ENCODE results near the gene XBP1. TPM values are rescaled to one million over a fixed set of nuclear protein-coding genes. Genes with fewer than 3 reads are reported as not detected.
"Not testable (repeated sequence)": the region's sequence is repeated elsewhere in the genome, so short reads cannot be mapped to it uniquely, and the experiment has no call there.

The XBP1 gene
- total RNA-seq, 2 donors from 2014 or later = 55.4 to 62.3 TPM

- H3K4me1 Mint-ChIP-seq = peaks cover 23% of the 10 kb centered on the region
- peaks cover 85% of the 10 kb centered on the region for H3K36me3 Mint-ChIP-seq (ENCODE audit: low read depth)
- no peak overlapping the region for H3K27ac Mint-ChIP-seq
- no peak overlapping the region for H3K4me3 Mint-ChIP-seq
- no peak for ATAC-seq (replicated peaks)
- H3K27me3 Mint-ChIP-seq = no peaks in the 10 kb centered on the region
- no peaks in the 10 kb centered on the region for H3K9me3 Mint-ChIP-seq
These were observed 9.2 kb downstream of the XBP1 start for GRCh38 chr22:28791124-28791523.

DNA sequence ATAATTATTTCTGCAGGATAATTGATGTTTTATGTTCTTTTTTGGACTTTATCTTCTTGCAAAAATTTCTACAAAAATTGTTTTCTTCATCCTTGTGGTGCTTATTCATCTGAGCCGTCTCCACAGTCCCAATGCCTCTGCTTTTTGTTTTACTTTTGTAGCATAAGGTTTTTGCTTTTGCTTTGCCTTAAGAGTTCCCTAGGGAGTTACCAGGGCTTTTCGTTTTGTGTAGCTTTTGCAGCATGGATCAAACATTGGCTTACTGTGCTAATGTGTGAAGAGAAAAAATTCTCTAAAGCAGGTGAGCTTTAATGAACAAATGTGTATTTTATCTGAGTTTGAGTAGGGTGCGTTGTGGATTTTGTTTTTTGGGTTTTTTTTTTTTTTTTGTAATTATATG, 11.8 kb downstream of the XBP1 start:
- Mint-ChIP-seq H3K9me3 (no peaks in the 10 kb centered on the region), H3K27me3 (no peaks in the 10 kb centered on the region), H3K27ac (no peak overlapping the region), H3K4me3 (no peak overlapping the region), H3K4me1 (peaks cover 6% of the 10 kb centered on the region), H3K36me3 (ENCODE audit: low read depth) (peaks cover 85% of the 10 kb centered on the region)
- ATAC-seq (replicated peaks) = no peak

GRCh38 chr22:28783786-28784671, 16.3 kb downstream of the XBP1 start:
- Mint-ChIP-seq H3K27me3 (no peaks in the 10 kb centered on the region), H3K27ac (peak overlapping the region; percentile 12), H3K36me3 (ENCODE audit: low read depth) (peaks cover 95% of the 10 kb centered on the region), H3K4me1 (no peaks in the 10 kb centered on the region), H3K9me3 (no peaks in the 10 kb centered on the region), H3K4me3 (no peak overlapping the region)
- no peak for ATAC-seq (replicated peaks)

DNA sequence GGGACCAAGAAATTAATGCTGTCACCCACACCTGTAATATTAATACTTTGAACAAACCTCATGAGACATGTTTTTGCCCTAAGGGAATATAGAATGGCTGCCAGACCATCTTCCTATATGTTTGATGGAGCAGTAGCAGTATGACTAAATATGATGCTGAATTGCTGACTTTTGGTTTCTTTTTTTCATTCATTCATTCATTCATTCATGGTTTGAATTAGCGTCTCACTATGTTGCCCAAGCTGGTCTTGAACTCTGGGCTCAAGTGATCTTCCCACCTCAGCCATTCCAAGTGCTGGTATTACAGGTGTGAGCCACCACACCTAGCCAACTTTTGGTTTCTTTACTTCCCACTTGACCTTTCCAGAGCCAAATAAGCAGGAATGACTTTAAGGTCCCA, 20.1 kb downstream of the XBP1 start:
- no peak overlapping the region for H3K4me3 Mint-ChIP-seq
- no peaks in the 10 kb centered on the region for H3K9me3 Mint-ChIP-seq
- peak; percentile 21 for ATAC-seq (replicated peaks)
- H3K27me3 Mint-ChIP-seq = no peaks in the 10 kb centered on the region
- no peak overlapping the region for H3K27ac Mint-ChIP-seq
- peaks cover 5% of the 10 kb centered on the region for H3K4me1 Mint-ChIP-seq
- H3K36me3 Mint-ChIP-seq (ENCODE audit: low read depth) = peaks cover 95% of the 10 kb centered on the region

- Mint-ChIP-seq H3K36me3 (ENCODE audit: low read depth) (peaks cover 95% of the 10 kb centered on the region), H3K27me3 (no peaks in the 10 kb centered on the region), H3K9me3 (no peaks in the 10 kb centered on the region), H3K4me3 (no peak overlapping the region), H3K4me1 (peaks cover 7% of the 10 kb centered on the region), H3K27ac (no peak overlapping the region)
- ATAC-seq (replicated peaks) = no peak
These were observed 20.5 kb downstream of the XBP1 start for GRCh38 chr22:28779833-28780232.

DNA sequence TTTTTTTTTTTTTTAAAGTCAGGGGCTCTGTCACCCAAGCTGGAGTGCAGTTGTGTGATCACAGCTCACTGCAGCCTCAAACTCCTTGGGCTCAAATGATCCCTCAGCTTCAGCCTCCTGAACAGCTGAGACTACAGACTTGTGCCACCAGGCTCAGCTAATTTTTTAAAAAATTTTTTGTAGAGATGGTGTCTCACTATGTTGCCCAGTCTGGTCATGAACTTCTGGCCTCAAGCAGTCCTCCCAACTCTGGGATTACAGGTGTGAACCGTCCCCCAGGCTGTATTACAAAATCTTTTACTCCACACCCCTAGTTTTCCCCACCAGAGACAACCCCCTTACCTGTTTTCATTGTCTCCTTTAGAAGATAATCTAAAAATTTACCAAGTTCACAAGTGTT, 26.0 kb downstream of the XBP1 start:
- no peak for ATAC-seq (replicated peaks)
- Mint-ChIP-seq H3K9me3 (no peaks in the 10 kb centered on the region), H3K36me3 (ENCODE audit: low read depth) (peaks cover 60% of the 10 kb centered on the region), H3K27me3 (no peaks in the 10 kb centered on the region), H3K27ac (no peak overlapping the region), H3K4me3 (peak overlapping the region; percentile 66), H3K4me1 (peaks cover 12% of the 10 kb centered on the region)

GRCh38 chr22:28773461-28773867, 26.9 kb downstream of the XBP1 start:
- Mint-ChIP-seq H3K4me1 (peaks cover 12% of the 10 kb centered on the region), H3K27ac (peak overlapping the region; percentile 93), H3K4me3 (peak overlapping the region; percentile 87), H3K27me3 (no peaks in the 10 kb centered on the region), H3K36me3 (ENCODE audit: low read depth) (peaks cover 52% of the 10 kb centered on the region), H3K9me3 (no peaks in the 10 kb centered on the region)
- ATAC-seq (replicated peaks) = peak; percentile 79

DNA sequence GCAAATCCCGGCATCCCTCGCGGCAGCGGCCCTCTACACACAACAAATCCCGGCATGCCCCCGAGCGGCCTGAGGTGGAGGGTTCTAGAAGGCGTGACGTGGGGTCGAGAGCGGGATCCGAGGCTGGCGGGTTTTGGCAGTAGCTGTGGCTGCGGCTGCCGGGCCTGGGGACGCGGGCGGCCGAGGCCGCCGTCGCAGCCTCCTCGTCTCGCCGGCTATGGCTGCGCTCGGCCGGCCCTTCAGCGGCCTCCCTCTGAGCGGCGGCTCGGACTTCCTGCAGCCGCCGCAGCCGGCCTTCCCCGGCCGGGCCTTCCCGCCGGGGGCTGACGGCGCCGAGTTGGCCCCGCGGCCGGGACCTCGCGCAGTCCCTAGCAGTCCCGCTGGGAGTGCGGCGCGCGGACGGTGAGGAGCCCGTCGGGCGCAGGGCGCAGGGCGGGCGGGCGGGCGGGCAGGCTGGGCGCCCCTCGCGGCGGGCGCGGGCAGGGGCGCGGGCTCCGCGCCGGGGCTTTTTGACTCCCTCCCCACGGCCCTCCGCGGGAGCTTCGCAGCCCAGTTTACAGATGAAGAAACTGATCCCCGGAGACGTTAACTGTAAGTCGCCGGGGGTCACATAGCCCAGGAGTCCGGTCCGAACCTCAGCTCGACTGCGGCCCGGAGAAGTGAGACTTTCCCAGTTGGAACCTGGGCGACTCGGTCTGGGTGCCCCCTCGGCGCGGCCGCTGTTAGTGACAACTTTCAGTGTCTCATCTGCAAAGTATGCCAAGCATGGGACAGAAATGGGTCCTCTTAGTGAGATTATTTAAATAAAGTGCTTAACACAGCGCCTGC, 27.5 kb downstream of the XBP1 start, which contains the start of gene CCDC117:
TSS of gene CCDC117 (plus strand) at position 63 of the 828 bp plus-strand sequence. CDS start at position 218, 155 bp downstream.
- Mint-ChIP-seq H3K9me3 (no peaks in the 10 kb centered on the region), H3K27me3 (no peaks in the 10 kb centered on the region), H3K36me3 (ENCODE audit: low read depth) (peaks cover 46% of the 10 kb centered on the region), H3K4me3 (peak within 1 kb of the TSS; percentile 87), H3K4me1 (peaks cover 12% of the 10 kb centered on the region), H3K27ac (peak within 1 kb of the TSS; percentile 93)
- peak; percentile 85 for ATAC-seq (replicated peaks)

- ATAC-seq (replicated peaks) = no peak
- H3K4me3 Mint-ChIP-seq = no peak overlapping the region
- no peaks in the 10 kb centered on the region for H3K9me3 Mint-ChIP-seq
- H3K27me3 Mint-ChIP-seq = no peaks in the 10 kb centered on the region
- peaks cover 31% of the 10 kb centered on the region for H3K36me3 Mint-ChIP-seq (ENCODE audit: low read depth)
- no peak overlapping the region for H3K27ac Mint-ChIP-seq
- peaks cover 12% of the 10 kb centered on the region for H3K4me1 Mint-ChIP-seq
These were observed 29.1 kb downstream of the XBP1 start for GRCh38 chr22:28771195-28771791.

- Mint-ChIP-seq H3K27me3 (no peaks in the 10 kb centered on the region), H3K4me1 (peaks cover 1% of the 10 kb centered on the region), H3K27ac (no peak overlapping the region), H3K9me3 (no peaks in the 10 kb centered on the region), H3K36me3 (ENCODE audit: low read depth) (peaks cover 13% of the 10 kb centered on the region), H3K4me3 (no peak overlapping the region)
- ATAC-seq (replicated peaks) = no peak
These were observed 30.8 kb downstream of the XBP1 start for GRCh38 chr22:28769394-28770085.

- no peaks in the 10 kb centered on the region for H3K27me3 Mint-ChIP-seq
- no peak for ATAC-seq (replicated peaks)
- H3K4me3 Mint-ChIP-seq = no peak overlapping the region
- H3K4me1 Mint-ChIP-seq = no peaks in the 10 kb centered on the region
- peaks cover 7% of the 10 kb centered on the region for H3K36me3 Mint-ChIP-seq (ENCODE audit: low read depth)
- no peak overlapping the region for H3K27ac Mint-ChIP-seq
- H3K9me3 Mint-ChIP-seq = no peaks in the 10 kb centered on the region
These were observed 31.5 kb downstream of the XBP1 start for GRCh38 chr22:28768701-28769393.

- ATAC-seq (replicated peaks) = no peak
- Mint-ChIP-seq H3K27me3 (no peaks in the 10 kb centered on the region), H3K4me1 (no peaks in the 10 kb centered on the region), H3K9me3 (no peaks in the 10 kb centered on the region), H3K4me3 (no peak overlapping the region), H3K36me3 (ENCODE audit: low read depth) (no peaks in the 10 kb centered on the region), H3K27ac (no peak overlapping the region)
These were observed 33.7 kb downstream of the XBP1 start for GRCh38 chr22:28766628-28767027.

GRCh38 chr22:28762000-28762399, 38.4 kb downstream of the XBP1 start:
- H3K9me3 Mint-ChIP-seq; H3K36me3 Mint-ChIP-seq (ENCODE audit: low read depth); H3K27ac Mint-ChIP-seq; H3K4me3 Mint-ChIP-seq; ATAC-seq (replicated peaks); H3K27me3 Mint-ChIP-seq; H3K4me1 Mint-ChIP-seq: not testable (repeated sequence)

GRCh38 chr22:28761449-28761755, 39.0 kb downstream of the XBP1 start:
- H3K27me3 Mint-ChIP-seq = no peaks in the 10 kb centered on the region
- no peak for ATAC-seq (replicated peaks)
- H3K36me3 Mint-ChIP-seq (ENCODE audit: low read depth) = no peaks in the 10 kb centered on the region
- H3K4me3 Mint-ChIP-seq = no peak overlapping the region
- H3K9me3 Mint-ChIP-seq = no peaks in the 10 kb centered on the region
- H3K27ac Mint-ChIP-seq = no peak overlapping the region
- H3K4me1 Mint-ChIP-seq = no peaks in the 10 kb centered on the region
